CD4-positive, alpha-beta T cell treated with Interleukin-4 for 4 hours (primary cell): Measurements from ENCODE around the gene ADGRL1.
"Not testable (repeated sequence)": the region's sequence is repeated elsewhere in the genome, so short reads cannot be mapped to it uniquely, and the experiment has no call there.

Experiments
- DNase-seq: peaks from one replicate; pipeline ENCODE4 v3.0.0-alpha.2; 2020

ADGRL1 gene

GRCh38 chr19:14217886-14218285, 11.9 kb upstream of the ADGRL1 start:
- not testable (repeated sequence) for DNase-seq

DNA sequence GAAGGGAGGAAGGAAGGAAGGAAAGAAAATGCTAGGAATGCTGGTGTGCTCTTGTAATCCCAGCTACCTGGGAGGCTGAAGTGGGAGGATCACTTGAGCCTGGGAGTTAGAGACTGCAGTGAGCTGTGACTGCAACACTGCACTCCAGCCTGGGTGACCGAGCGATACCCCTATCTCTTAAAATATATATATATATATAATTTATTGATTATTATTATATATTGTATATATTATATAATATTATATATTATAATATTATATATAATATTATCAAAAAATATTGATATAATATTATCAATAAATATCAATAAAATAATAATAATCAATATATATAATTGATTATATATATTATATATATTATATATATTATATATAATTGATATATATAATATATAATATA, 8.6 kb upstream of the ADGRL1 start:
- no peak for DNase-seq

- DNase-seq: not testable (repeated sequence)
Observed at GRCh38 chr19:14210182-14210581, 4.2 kb upstream of the ADGRL1 start.

DNA sequence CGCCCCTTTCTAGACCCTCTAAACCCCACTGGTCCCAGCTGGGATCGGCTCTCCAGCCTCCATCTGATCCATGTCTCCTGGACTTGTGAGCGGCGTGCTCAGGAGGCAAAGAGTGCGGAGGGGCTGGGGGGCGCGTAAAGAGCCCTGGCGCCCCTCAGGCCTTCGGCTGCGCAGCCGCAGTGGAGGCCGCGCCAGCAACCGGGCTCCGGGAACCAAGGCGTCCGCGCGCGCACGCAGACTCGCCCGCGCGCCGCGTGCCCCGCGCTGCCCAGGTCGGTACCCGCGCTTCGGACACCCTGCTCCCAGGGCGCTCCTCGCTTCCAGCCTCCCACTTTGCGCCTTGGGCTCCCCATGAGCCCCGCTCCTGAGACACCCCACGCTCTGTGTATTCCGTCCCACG, 3.4 kb upstream of the ADGRL1 start:
- DNase-seq: not testable (repeated sequence)

DNA sequence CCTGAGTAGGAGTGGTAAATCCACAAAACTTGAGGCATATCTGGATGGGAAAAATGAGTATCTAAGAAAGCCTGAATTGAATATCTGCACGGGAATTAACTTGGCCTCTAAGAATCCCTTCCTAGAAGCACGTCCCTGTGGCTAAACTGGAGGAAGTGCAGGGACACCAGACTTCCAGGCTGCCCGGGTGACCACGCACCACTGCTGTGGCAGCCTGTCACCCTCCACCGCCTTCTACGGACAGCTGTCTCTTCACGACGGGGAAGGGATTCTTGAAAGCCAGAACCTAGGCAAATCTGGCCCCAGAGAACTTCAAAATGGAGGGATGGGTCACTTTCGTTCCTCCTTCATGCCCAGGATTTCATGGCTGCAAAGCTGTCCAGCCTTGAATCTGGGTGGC, 2.5 kb upstream of the ADGRL1 start:
- DNase-seq: not testable (repeated sequence)

- DNase-seq: not testable (repeated sequence)
Observed at GRCh38 chr19:14207796-14208195, 1.8 kb upstream of the ADGRL1 start.

GRCh38 chr19:14206737-14207726, 1.1 kb upstream of the ADGRL1 start:
- DNase-seq: peak; percentile 86

DNA sequence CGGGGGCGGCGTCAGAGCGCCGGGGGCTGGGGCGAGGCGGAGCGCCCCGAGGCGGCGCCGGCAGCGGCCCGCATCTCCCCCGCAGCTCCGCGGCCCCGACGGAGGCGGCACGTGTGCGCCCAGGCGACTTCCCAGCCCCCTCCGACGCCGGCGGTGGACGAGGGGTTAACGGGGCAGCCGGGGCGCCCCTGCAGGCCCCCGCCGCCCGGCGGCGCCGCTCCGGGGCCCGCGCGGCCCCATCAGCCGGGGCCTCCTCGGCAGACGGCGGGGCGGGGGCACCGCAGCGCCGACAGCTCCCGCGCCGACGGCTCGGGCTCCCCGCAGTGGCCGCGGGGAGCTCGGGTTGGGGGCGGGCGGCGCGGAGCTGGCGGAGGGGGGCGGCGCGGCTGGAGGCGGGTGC, 339 bp upstream of the ADGRL1 start:
- DNase-seq: not testable (repeated sequence)

GRCh38 chr19:14204676-14205451, 1.1 kb downstream of the ADGRL1 start:
- not testable (repeated sequence) for DNase-seq

- DNase-seq: not testable (repeated sequence)
Observed at GRCh38 chr19:14204219-14204618, 1.8 kb downstream of the ADGRL1 start.

DNA sequence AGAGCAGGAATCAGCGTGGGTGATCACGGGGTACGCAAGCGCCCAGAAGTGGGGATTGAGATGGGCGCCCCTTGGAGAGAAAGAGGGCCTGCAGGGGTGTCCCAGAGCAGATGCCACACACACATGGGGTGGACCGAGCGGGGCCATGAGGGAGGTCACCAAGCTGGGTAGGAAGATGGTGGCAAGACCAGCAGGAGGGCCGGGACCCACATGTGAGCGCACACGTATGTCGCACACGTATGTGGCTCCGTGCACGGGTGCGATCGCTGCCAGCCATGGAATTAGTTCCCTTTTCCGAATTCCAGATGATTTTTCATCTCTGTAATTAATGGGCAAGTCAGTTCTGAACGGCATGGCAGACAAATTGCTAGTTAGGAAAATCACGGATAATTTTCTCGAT, 2.2 kb downstream of the ADGRL1 start:
- not testable (repeated sequence) for DNase-seq

- DNase-seq: no peak
Observed at GRCh38 chr19:14203177-14203576, 2.8 kb downstream of the ADGRL1 start.

DNA sequence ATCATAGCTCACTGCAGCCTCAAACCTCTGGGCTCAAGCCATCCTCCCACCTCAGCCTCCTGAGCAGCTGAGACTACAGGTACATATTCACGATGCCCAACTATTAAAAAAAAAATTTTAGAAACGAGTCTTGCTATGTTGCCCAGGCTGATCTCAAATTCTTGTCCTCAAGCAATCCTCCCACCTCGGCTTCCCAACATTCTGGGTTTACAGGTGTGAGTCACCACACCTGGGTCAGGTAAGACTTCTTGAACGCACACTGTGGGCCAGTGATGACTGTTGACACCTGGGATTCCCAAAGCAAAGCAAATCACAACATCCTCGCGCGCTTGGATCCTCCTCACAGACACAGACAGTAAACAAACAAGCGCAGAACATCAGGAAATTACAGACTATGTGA, 4.5 kb downstream of the ADGRL1 start:
- not testable (repeated sequence) for DNase-seq

GRCh38 chr19:14200147-14200841, 5.7 kb downstream of the ADGRL1 start:
- DNase-seq: peak; percentile 39

- no peak for DNase-seq
Observed at GRCh38 chr19:14198384-14199376, 7.3 kb downstream of the ADGRL1 start.

DNA sequence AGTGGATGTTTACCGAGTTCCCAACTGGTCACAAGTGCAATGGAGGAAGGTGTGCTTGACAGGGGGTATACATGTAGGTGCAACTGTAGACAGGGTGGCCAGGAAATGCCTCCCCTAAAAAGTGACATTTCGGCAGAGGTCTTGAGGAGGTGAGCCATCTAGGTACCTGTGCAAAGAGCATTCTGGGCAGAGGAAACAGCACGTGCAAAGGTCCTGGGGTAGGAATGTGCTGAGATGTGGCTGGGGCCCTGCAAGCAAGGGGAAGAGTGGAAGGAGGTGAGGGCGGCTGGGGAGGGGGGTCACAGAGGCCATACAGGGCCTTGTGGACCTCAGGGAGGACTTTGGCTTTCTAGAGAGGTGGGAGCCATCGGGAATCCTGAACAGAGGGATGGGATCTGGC, 8.1 kb downstream of the ADGRL1 start:
- no peak for DNase-seq

- not testable (repeated sequence) for DNase-seq
Observed at GRCh38 chr19:14197288-14197687, 8.7 kb downstream of the ADGRL1 start.

GRCh38 chr19:14196105-14196504, 9.9 kb downstream of the ADGRL1 start:
- DNase-seq: peak; percentile 77

- DNase-seq: not testable (repeated sequence)
Observed at GRCh38 chr19:14195216-14195615, 10.8 kb downstream of the ADGRL1 start.

DNA sequence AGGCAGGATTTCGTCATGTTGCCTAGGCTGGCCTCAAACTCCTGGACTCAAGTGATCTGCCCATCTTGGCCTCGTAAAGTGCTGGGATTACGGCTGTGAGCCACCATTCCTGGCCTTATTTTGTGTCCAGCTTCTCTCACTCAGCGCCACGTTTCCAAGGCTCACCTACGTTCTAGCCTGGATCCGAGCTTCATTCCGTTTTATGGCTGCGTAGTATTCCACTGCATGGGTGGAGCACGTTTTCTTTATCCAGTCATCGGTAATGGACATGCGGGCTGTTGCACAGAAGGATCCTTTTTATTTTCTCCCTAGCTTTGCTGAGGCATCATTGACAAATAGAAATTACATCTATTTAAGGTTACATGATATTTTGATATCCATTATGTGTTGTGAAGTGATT, 16.6 kb downstream of the ADGRL1 start:
- no peak for DNase-seq

DNA sequence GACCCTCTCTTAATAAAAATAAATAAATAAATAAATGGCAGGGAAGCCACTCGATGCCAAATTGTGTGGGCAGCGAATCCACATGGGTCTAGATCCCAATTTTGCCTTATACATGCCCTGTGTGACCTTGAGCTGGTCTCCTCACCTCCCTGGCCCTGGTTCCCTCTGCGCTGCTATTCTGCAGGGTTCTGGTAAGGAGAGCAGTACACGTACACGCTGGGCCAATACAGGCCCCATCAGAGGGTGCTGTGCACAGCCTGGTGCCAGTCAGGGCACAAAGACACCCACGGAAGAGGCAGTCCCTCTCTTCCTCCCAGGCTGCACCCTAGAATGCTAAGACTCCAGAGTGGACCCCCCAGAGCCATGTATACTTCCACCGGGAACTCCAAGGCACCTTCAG, 17.9 kb downstream of the ADGRL1 start:
- not testable (repeated sequence) for DNase-seq

DNA sequence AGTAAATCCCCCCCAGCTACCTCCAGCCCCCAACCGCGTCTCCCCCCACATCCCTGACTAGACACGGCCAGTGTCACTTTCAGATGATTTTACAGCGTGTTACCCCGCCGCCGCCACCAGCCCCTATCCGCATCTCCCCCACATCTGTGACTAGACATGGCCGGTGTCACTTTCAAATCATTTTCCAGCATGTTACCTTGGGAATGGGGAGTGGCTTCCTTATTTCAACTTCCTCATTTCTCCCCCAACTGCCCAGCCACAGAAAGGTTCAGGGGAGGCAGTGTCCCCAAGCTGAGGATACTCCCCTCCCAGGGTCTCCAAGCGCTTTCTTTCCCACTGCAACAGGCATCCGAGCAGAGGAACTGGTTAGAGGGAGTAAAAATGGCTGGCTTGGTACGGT, 18.4 kb downstream of the ADGRL1 start:
- DNase-seq: no peak
